Measurements from ENCODE around the gene WDR83. TPM values are rescaled to one million over a fixed set of nuclear protein-coding genes. Genes with fewer than 3 reads are reported as not detected.

WDR83 gene
- polyA plus RNA-seq, 3 donors: 7.9 to 9.9 (median 8.5) TPM

GRCh38 chr19:12655546-12655945, 11.1 kb upstream of the WDR83 start:
- Histone ChIP-seq H3K9ac (ENCODE audit: insufficient read depth, low read length, poor library complexity, severe bottlenecking) (no peak overlapping the region), H3K9me3 (replicated peaks in 1 of 2; ENCODE audit: control insufficient read depth in 1 of 2, insufficient read depth in 1 of 2, low read length in 2 of 2) (no peaks in the 10 kb centered on the region), H3K36me3 (replicated peaks in 1 of 2; ENCODE audit: control insufficient read depth in 1 of 2, insufficient read depth in 2 of 2, low read length in 2 of 2) (peaks cover 84 to 97% of the 10 kb centered on the region in 2 donors), H2AFZ (ENCODE audit: insufficient read depth, low read depth, low read length, poor library complexity, severe bottlenecking) (no peak overlapping the region), H3K4me2 (replicated peaks; ENCODE audit: extremely low read depth, low read length, poor library complexity, severe bottlenecking) (no peak overlapping the region), H3K4me3 (replicated peaks in 1 of 3; ENCODE audit: low read depth in 2 of 3, low read length in 3 of 3) (no peak overlapping the region), H3K27me3 (ENCODE audit: control insufficient read depth in 2 of 2, insufficient read depth in 2 of 2, low read length in 2 of 2) (no peaks in the 10 kb centered on the region), H4K20me1 (ENCODE audit: insufficient read depth, low read length) (peaks cover 89% of the 10 kb centered on the region), H3K27ac (ENCODE audit: low read depth in 1 of 2, low read length in 2 of 2) (no peak overlapping the region), H3K4me1 (ENCODE audit: control insufficient read depth in 1 of 2, insufficient read depth in 2 of 2, low read length in 2 of 2) (no peaks in the 10 kb centered on the region), H3K79me2 (ENCODE audit: insufficient read depth, low read length) (no peaks in the 10 kb centered on the region)
- no peak overlapping the region for H3K4me3 Mint-ChIP-seq
- peaks cover 0 to 1% (median 0%) of the 10 kb centered on the region in 3 donors for H3K27me3 Mint-ChIP-seq (ENCODE audit: low read depth in 3 of 3)
- H3K4me1 Mint-ChIP-seq: no peaks in the 10 kb centered on the region
- no peak for TF ChIP-seq CTCF (IDR thresholded peaks at IDR 0.05)
- WGBS (ENCODE audit: insufficient coverage): 96% methylated on average over 8 of the region's 8 CpGs
- intact Hi-C loops (cut with micrococcal nuclease): no loop called here
- H3K36me3 Mint-ChIP-seq: peaks cover 78 to 97% of the 10 kb centered on the region in 2 donors
- H3K27ac Mint-ChIP-seq: peak overlapping the region in 2 of 7 donors; percentile 5 to 55
- no peak for DNase-seq
- H3K9me3 Mint-ChIP-seq: peaks cover 0 to 9% (median 0%) of the 10 kb centered on the region in 7 donors

GRCh38 chr19:12656899-12657571, 9.6 kb upstream of the WDR83 start:
- H3K36me3 Mint-ChIP-seq: peaks cover 73 to 97% of the 10 kb centered on the region in 2 donors
- Histone ChIP-seq H2AFZ (ENCODE audit: insufficient read depth, low read depth, low read length, poor library complexity, severe bottlenecking) (no peak overlapping the region), H3K27me3 (ENCODE audit: control insufficient read depth in 2 of 2, insufficient read depth in 2 of 2, low read length in 2 of 2) (no peaks in the 10 kb centered on the region), H3K9me3 (replicated peaks in 1 of 2; ENCODE audit: control insufficient read depth in 1 of 2, insufficient read depth in 1 of 2, low read length in 2 of 2) (no peaks in the 10 kb centered on the region), H3K4me1 (ENCODE audit: control insufficient read depth in 1 of 2, insufficient read depth in 2 of 2, low read length in 2 of 2) (no peaks in the 10 kb centered on the region), H3K4me3 (replicated peaks in 1 of 3; ENCODE audit: low read depth in 2 of 3, low read length in 3 of 3) (no peak overlapping the region), H3K4me2 (replicated peaks; ENCODE audit: extremely low read depth, low read length, poor library complexity, severe bottlenecking) (no peak overlapping the region), H3K9ac (ENCODE audit: insufficient read depth, low read length, poor library complexity, severe bottlenecking) (no peak overlapping the region), H3K79me2 (ENCODE audit: insufficient read depth, low read length) (peaks cover 4% of the 10 kb centered on the region), H3K36me3 (replicated peaks in 1 of 2; ENCODE audit: control insufficient read depth in 1 of 2, insufficient read depth in 2 of 2, low read length in 2 of 2) (peaks cover 85 to 97% of the 10 kb centered on the region in 2 donors), H3K27ac (ENCODE audit: low read depth in 1 of 2, low read length in 2 of 2) (no peak overlapping the region), H4K20me1 (ENCODE audit: insufficient read depth, low read length) (peaks cover 90% of the 10 kb centered on the region)
- no peak for TF ChIP-seq CTCF (IDR thresholded peaks at IDR 0.05)
- intact Hi-C loops (cut with micrococcal nuclease): no loop called here
- WGBS (ENCODE audit: insufficient coverage): 97% methylated on average over 33 of the region's 50 CpGs
- peaks cover 0 to 1% (median 0%) of the 10 kb centered on the region in 3 donors for H3K27me3 Mint-ChIP-seq (ENCODE audit: low read depth in 3 of 3)
- H3K9me3 Mint-ChIP-seq: peaks cover 0 to 9% (median 0%) of the 10 kb centered on the region in 7 donors
- no peak overlapping the region for H3K4me3 Mint-ChIP-seq
- no peaks in the 10 kb centered on the region for H3K4me1 Mint-ChIP-seq
- DNase-seq: no peak
- peak overlapping the region in 2 of 7 donors; percentile 63 to 85 for H3K27ac Mint-ChIP-seq
